ENCODE measurements around the gene ENG.
"Not testable (repeated sequence)": the region's sequence is repeated elsewhere in the genome, so short reads cannot be mapped to it uniquely, and the experiment has no call there.

The ENG gene

GRCh38 chr9:127886401-127886972, 32.0 kb upstream of the ENG start:
- Histone ChIP-seq H3K36me3 (replicated peaks) (peaks cover 48% of the 10 kb centered on the region), H3K27ac (no peak overlapping the region), H3K4me3 (ENCODE audit: low read depth, low read length) (no peak overlapping the region), H3K27me3 (replicated peaks) (no peaks in the 10 kb centered on the region)
- no peak for DNase-seq
- TF ChIP-seq CTCF (IDR thresholded peaks at IDR 0.05; ENCODE audit: low read depth, low read length, missing control alignments), result no peak
- in situ Hi-C loops (cut with HindIII; ENCODE audit: low pct_ligation_motif_present, low sequenced_read_pairs), result no loop called here

- Histone ChIP-seq H3K36me3 (replicated peaks) (peaks cover 41% of the 10 kb centered on the region), H3K27ac (no peak overlapping the region), H3K27me3 (replicated peaks) (no peaks in the 10 kb centered on the region), H3K4me3 (ENCODE audit: low read depth, low read length) (no peak overlapping the region)
- no peak for TF ChIP-seq CTCF (IDR thresholded peaks at IDR 0.05; ENCODE audit: low read depth, low read length, missing control alignments)
- no peak for DNase-seq
- in situ Hi-C loops (cut with HindIII; ENCODE audit: low pct_ligation_motif_present, low sequenced_read_pairs), result no loop called here
These were observed 31.2 kb upstream of the ENG start for GRCh38 chr9:127885508-127886281.

- no peak for TF ChIP-seq CTCF (IDR thresholded peaks at IDR 0.05; ENCODE audit: low read depth, low read length, missing control alignments)
- DNase-seq, result no peak
- no peaks in the 10 kb centered on the region for H3K27me3 ChIP-seq (replicated peaks)
- in situ Hi-C loops (cut with HindIII; ENCODE audit: low pct_ligation_motif_present, low sequenced_read_pairs), result no loop called here
- H3K36me3 ChIP-seq (replicated peaks), result peaks cover 34% of the 10 kb centered on the region
- H3K4me3 ChIP-seq (ENCODE audit: low read depth, low read length), result no peak overlapping the region
- no peak overlapping the region for H3K27ac ChIP-seq
These were observed 30.6 kb upstream of the ENG start for GRCh38 chr9:127884976-127885490.

GRCh38 chr9:127884427-127884911, 30.0 kb upstream of the ENG start:
- H3K27ac ChIP-seq, result no peak overlapping the region
- TF ChIP-seq CTCF (IDR thresholded peaks at IDR 0.05; ENCODE audit: low read depth, low read length, missing control alignments), result no peak
- H3K27me3 ChIP-seq (replicated peaks), result no peaks in the 10 kb centered on the region
- DNase-seq, result no peak
- H3K36me3 ChIP-seq (replicated peaks), result peaks cover 31% of the 10 kb centered on the region
- in situ Hi-C loops (cut with HindIII; ENCODE audit: low pct_ligation_motif_present, low sequenced_read_pairs), result no loop called here
- no peak overlapping the region for H3K4me3 ChIP-seq (ENCODE audit: low read depth, low read length)

GRCh38 chr9:127883959-127884358, 29.5 kb upstream of the ENG start:
- Histone ChIP-seq H3K27ac (no peak overlapping the region), H3K36me3 (replicated peaks) (peaks cover 31% of the 10 kb centered on the region), H3K4me3 (ENCODE audit: low read depth, low read length) (no peak overlapping the region), H3K27me3 (replicated peaks) (no peaks in the 10 kb centered on the region)
- DNase-seq, result no peak
- in situ Hi-C loops (cut with HindIII; ENCODE audit: low pct_ligation_motif_present, low sequenced_read_pairs), result no loop called here
- TF ChIP-seq CTCF (IDR thresholded peaks at IDR 0.05; ENCODE audit: low read depth, low read length, missing control alignments), result no peak

- in situ Hi-C loops (cut with HindIII; ENCODE audit: low pct_ligation_motif_present, low sequenced_read_pairs); H3K4me3 ChIP-seq (ENCODE audit: low read depth, low read length); DNase-seq; H3K27me3 ChIP-seq (replicated peaks); H3K27ac ChIP-seq: not testable (repeated sequence)
- peaks cover 11% of the 10 kb centered on the region for H3K36me3 ChIP-seq (replicated peaks)
These were observed 27.3 kb upstream of the ENG start for GRCh38 chr9:127881715-127882114.

All from brain microvascular endothelial cell (primary cell).